ENCODE data around the gene TMEM87B. TPM values are rescaled to one million over a fixed set of nuclear protein-coding genes. Genes with fewer than 3 reads are reported as not detected.

TMEM87B gene
- total and polyA plus RNA-seq, 10 of the 15 experiments (the other 5 are each of a cell fraction or from before 2014, with no cell fraction given), result 5.7 to 20.6 (median 12.3) TPM

DNA sequence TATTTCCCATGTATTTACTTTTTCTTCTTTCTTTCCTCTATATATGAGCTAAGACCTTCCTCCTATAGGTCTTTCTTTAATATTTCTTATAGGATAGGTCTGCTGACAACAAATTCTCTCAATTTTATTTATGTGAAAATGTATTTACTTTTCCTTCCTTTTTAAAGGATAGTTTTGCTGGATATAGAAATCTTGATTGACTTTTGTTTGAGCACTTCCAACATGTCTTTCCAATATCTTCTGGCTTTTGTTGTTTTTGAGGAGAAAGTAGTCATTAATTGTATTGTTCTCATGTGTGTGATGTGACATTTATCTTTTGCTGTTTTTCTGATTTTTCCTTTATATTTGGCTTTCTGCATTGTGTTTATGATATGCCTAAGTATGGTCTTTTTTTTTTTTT, 54.2 kb downstream of the TMEM87B start:
- BruUV-seq (replicated peaks), result no TSS peak
- ChIA-PET POLR2A (interaction anchor here (0.6 kb wide), 1 partner anchor 70 kb away, joined by 3 read pairs; no protein-coding TSS in a partner anchor), SMC1A (ENCODE audit: uncharacterized antibody, unreplicated experiment) (interaction anchor here (0.6 kb wide), 1 partner anchor 63 kb away, joined by 4 read pairs; no protein-coding TSS in a partner anchor), RAD21 (ENCODE audit: unreplicated experiment) (no interaction called here), CTCF (interaction anchor here (1.9 kb wide), 1 partner anchor 12 kb away, joined by 5 read pairs; no protein-coding TSS in a partner anchor)
- no peaks in the 10 kb centered on the region for H3K79me2 ChIP-seq (ENCODE audit: control insufficient read depth, insufficient read depth, low read length)
- H3K36me3 ChIP-seq (ENCODE audit: control insufficient read depth in 2 of 2, insufficient read depth in 2 of 2, low read length in 1 of 2), result peaks cover 0 to 35% of the 10 kb centered on the region in 2 experiments; a peak in 3 of 4 replicates
- H3K4me1 ChIP-seq (ENCODE audit: control insufficient read depth, insufficient read depth, low read length), result no peaks in the 10 kb centered on the region
- intact Hi-C loops (cut with micrococcal nuclease; ENCODE audit: unreplicated experiment) (loop anchor here (5.0 kb wide), 1 partner anchor 52 kb away; the partner anchor contains the start of gene TMEM87B), in situ Hi-C loops (cut with MboI) (no loop called here)
- H3K27ac ChIP-seq (ENCODE audit: control insufficient read depth, insufficient read depth), result no peak overlapping the region
- FAIRE-seq (no peak), DNase-seq (ENCODE audit: low read depth, low spot score) (no peak), ATAC-seq (no peak)
- H4K20me1 ChIP-seq (ENCODE audit: control insufficient read depth, insufficient read depth), result no peaks in the 10 kb centered on the region
- peaks cover 15% of the 10 kb centered on the region for H3K9me3 ChIP-seq (replicated peaks; ENCODE audit: control insufficient read depth, insufficient read depth, low read length)
- H3K4me3 ChIP-seq, result no peak overlapping the region
- H3K9ac ChIP-seq (ENCODE audit: control insufficient read depth, insufficient read depth, low read length), result no peak overlapping the region
- no peak overlapping the region for H3K4me2 ChIP-seq (ENCODE audit: control insufficient read depth, insufficient read depth)
- no peak overlapping the region for H2AFZ ChIP-seq (ENCODE audit: control insufficient read depth, low read depth, low read length)
- TF ChIP-seq, protein P1, sequence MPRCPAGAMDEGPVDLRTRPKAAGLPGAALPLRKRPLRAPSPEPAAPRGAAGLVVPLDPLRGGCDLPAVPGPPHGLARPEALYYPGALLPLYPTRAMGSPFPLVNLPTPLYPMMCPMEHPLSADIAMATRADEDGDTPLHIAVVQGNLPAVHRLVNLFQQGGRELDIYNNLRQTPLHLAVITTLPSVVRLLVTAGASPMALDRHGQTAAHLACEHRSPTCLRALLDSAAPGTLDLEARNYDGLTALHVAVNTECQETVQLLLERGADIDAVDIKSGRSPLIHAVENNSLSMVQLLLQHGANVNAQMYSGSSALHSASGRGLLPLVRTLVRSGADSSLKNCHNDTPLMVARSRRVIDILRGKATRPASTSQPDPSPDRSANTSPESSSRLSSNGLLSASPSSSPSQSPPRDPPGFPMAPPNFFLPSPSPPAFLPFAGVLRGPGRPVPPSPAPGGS (IDR thresholded peaks at IDR 0.05; ENCODE audit: borderline replicate concordance, insufficient read depth, low read depth, low read length, poor library complexity, severe bottlenecking), result no peak
- 0 out of 2 replicates have a peak, but pooled peaks have one; percentile 36 for TF ChIP-seq CBX5 (IDR thresholded peaks at IDR 0.05; ENCODE audit: low read depth)
- no peak for TF ChIP-seq NFYA (IDR thresholded peaks at IDR 0.05; ENCODE audit: borderline replicate concordance, low read depth, low read length)
- TF ChIP-seq HDGF (IDR thresholded peaks at IDR 0.05), result no peak
- no peaks in the 10 kb centered on the region for H3K27me3 ChIP-seq (replicated peaks in 1 of 2; ENCODE audit: control insufficient read depth in 2 of 2, insufficient read depth in 2 of 2, low read length in 1 of 2)

- no peak overlapping the region for H3K27ac ChIP-seq (ENCODE audit: control insufficient read depth, insufficient read depth)
- no peak overlapping the region for H2AFZ ChIP-seq (ENCODE audit: control insufficient read depth, low read depth, low read length)
- 100% methylated on average over 1 of the region's 1 CpG for WGBS (ENCODE audit: insufficient coverage, insufficient replicate concordance, low lambda C conversion rate, missing lambda C conversion rate)
- ChIA-PET SMC1A (ENCODE audit: uncharacterized antibody, unreplicated experiment) (no interaction called here), RAD21 (ENCODE audit: unreplicated experiment) (no interaction called here), POLR2A (interaction anchor here (0.8 kb wide), 1 partner anchor 81 kb away, joined by 3 read pairs; no protein-coding TSS in a partner anchor), CTCF (interaction anchor here (1.1 kb wide), 1 partner anchor 11 kb away, joined by 3 read pairs; no protein-coding TSS in a partner anchor)
- H3K36me3 ChIP-seq (ENCODE audit: control insufficient read depth in 2 of 2, insufficient read depth in 2 of 2, low read length in 1 of 2), result peaks cover 0 to 34% of the 10 kb centered on the region in 2 experiments; a peak in 2 of 4 replicates
- FAIRE-seq, result no peak
- H3K4me2 ChIP-seq (ENCODE audit: control insufficient read depth, insufficient read depth), result no peak overlapping the region
- H3K9ac ChIP-seq (ENCODE audit: control insufficient read depth, insufficient read depth, low read length), result no peak overlapping the region
- no peaks in the 10 kb centered on the region for H4K20me1 ChIP-seq (ENCODE audit: control insufficient read depth, insufficient read depth)
- DNase-seq (ENCODE audit: low read depth, low spot score), result no peak
- no peak overlapping the region for H3K4me3 ChIP-seq
- H3K4me1 ChIP-seq (ENCODE audit: control insufficient read depth, insufficient read depth, low read length), result no peaks in the 10 kb centered on the region
- intact Hi-C loops (cut with micrococcal nuclease; ENCODE audit: unreplicated experiment) (no loop called here), in situ Hi-C loops (cut with MboI) (no loop called here)
- peaks cover 15% of the 10 kb centered on the region for H3K9me3 ChIP-seq (replicated peaks; ENCODE audit: control insufficient read depth, insufficient read depth, low read length)
- ATAC-seq, result no peak
- H3K79me2 ChIP-seq (ENCODE audit: control insufficient read depth, insufficient read depth, low read length), result no peaks in the 10 kb centered on the region
- BruUV-seq (replicated peaks), result no TSS peak
- H3K27me3 ChIP-seq (replicated peaks in 1 of 2; ENCODE audit: control insufficient read depth in 2 of 2, insufficient read depth in 2 of 2, low read length in 1 of 2), result no peaks in the 10 kb centered on the region
- TF ChIP-seq RUNX3 (IDR thresholded peaks at IDR 0.05; ENCODE audit: low read length) (no peak), LARP7 (IDR thresholded peaks at IDR 0.05) (no peak), IRF4 (IDR thresholded peaks at IDR 0.05; ENCODE audit: low read depth, low read length) (no peak), HDAC2 (IDR thresholded peaks at IDR 0.05) (no peak), ZNF592 (IDR thresholded peaks at IDR 0.05) (no peak), ZSCAN29 (IDR thresholded peaks at IDR 0.05) (no peak), TAF1 (IDR thresholded peaks at IDR 0.05; ENCODE audit: borderline replicate concordance, low read depth, low read length) (no peak), CHD4 (IDR thresholded peaks at IDR 0.05) (no peak), NR2F1 (conservative IDR thresholded peaks at IDR 0.05) (no peak), SP1 (IDR thresholded peaks at IDR 0.05; ENCODE audit: low read depth, low read length) (no peak), TCF3 (IDR thresholded peaks at IDR 0.05; ENCODE audit: borderline replicate concordance, insufficient read depth, low read depth, low read length) (no peak)
These were observed 55.9 kb downstream of the TMEM87B start for GRCh38 chr2:112110966-112111365.
